Stimulated activated CD8-positive, alpha-beta memory T cell treated with anti-CD3 and anti-CD28 coated beads, Interleukin-4, amount 100 ng/mL, for 48 hours (primary cell): ENCODE data around the gene CC2D2B.
"Not testable (repeated sequence)": the region's sequence is repeated elsewhere in the genome, so short reads cannot be mapped to it uniquely, and the experiment has no call there.

ENCODE experiments used
- DNase-seq: peaks from one replicate; pipeline ENCODE4 v3.0.0-alpha.2; 2020

Gene CC2D2B

GRCh38 chr10:95907456-95908253 lies at the start of gene CC2D2B:
Gene CC2D2B (plus strand): TSS chr10:95907975. CDS start chr10:95911324, 3,349 bp downstream.
- peak; percentile 80 for DNase-seq

GRCh38 chr10:95860166-95860940 lies 47.4 kb upstream of the CC2D2B start:
- no peak for DNase-seq

GRCh38 chr10:95861386-95861785 lies 46.4 kb upstream of the CC2D2B start:
- no peak for DNase-seq

GRCh38 chr10:95864906-95865813 lies 42.6 kb upstream of the CC2D2B start:
- DNase-seq = peak; percentile 28

- no peak for DNase-seq
Measured at GRCh38 chr10:95865814-95866466, 41.8 kb upstream of the CC2D2B start.

- no peak for DNase-seq
Measured at GRCh38 chr10:95866467-95866842, 41.3 kb upstream of the CC2D2B start.

GRCh38 chr10:95867866-95868265 lies 39.9 kb upstream of the CC2D2B start:
- no peak for DNase-seq

GRCh38 chr10:95872158-95872711 lies 35.5 kb upstream of the CC2D2B start:
- no peak for DNase-seq

GRCh38 chr10:95873139-95873538 lies 34.6 kb upstream of the CC2D2B start:
- no peak for DNase-seq

- DNase-seq = no peak
Measured at GRCh38 chr10:95873651-95874050, 34.1 kb upstream of the CC2D2B start.

GRCh38 chr10:95874783-95875182 lies 33.0 kb upstream of the CC2D2B start:
- DNase-seq = not testable (repeated sequence)

GRCh38 chr10:95876756-95877155 lies 31.0 kb upstream of the CC2D2B start:
- no peak for DNase-seq

- DNase-seq = no peak
Measured at GRCh38 chr10:95877881-95878280, 29.9 kb upstream of the CC2D2B start.

- DNase-seq = no peak
Measured at GRCh38 chr10:95880704-95881103, 27.1 kb upstream of the CC2D2B start.

- no peak for DNase-seq
Measured at GRCh38 chr10:95881316-95881715, 26.5 kb upstream of the CC2D2B start.

- no peak for DNase-seq
Measured at GRCh38 chr10:95889830-95890229, 17.9 kb upstream of the CC2D2B start.

- no peak for DNase-seq
Measured at GRCh38 chr10:95896071-95896850, 11.5 kb upstream of the CC2D2B start.

- DNase-seq = not testable (repeated sequence)
Measured at GRCh38 chr10:95905897-95906580, 1.7 kb upstream of the CC2D2B start.

- DNase-seq = peak; percentile 55
Measured at GRCh38 chr10:95906677-95907455, 909 bp upstream of the CC2D2B start.

- no peak for DNase-seq
Measured at GRCh38 chr10:95908450-95908849, 675 bp downstream of the CC2D2B start.
